HG03558 (cell line): ENCODE results near the gene DPP6.

Experiments used
- ATAC-seq: cut with Tn5 transposase; IDR thresholded peaks from one replicate; pipeline ENCODE4 v1.9.1; 2021; ENCODE audit warnings: moderate number of reproducible peaks; ENCODE audit not compliant: unreplicated experiment; ENCODE audit errors: extremely low read depth

DPP6 gene

DNA sequence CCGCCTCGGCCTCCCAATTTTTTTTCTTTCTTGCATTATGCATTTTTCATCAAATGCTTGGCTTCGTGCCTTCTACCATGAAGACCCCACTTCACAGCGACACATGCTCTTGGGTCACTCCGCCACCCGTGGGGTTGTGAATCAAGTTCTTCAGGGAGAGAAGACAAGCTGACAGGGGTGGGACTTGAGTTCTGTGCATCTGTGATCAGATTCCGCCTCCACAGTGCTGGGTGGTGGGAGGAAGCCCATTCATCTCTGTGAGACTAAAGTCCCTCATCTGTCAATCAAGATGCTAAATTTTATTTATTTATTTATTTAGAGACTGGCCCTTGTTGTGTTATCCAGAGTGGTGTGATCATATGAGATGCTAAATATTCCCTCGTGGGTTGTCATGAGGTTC, 333.0 kb downstream of the DPP6 start:
- ATAC-seq = no peak

DNA sequence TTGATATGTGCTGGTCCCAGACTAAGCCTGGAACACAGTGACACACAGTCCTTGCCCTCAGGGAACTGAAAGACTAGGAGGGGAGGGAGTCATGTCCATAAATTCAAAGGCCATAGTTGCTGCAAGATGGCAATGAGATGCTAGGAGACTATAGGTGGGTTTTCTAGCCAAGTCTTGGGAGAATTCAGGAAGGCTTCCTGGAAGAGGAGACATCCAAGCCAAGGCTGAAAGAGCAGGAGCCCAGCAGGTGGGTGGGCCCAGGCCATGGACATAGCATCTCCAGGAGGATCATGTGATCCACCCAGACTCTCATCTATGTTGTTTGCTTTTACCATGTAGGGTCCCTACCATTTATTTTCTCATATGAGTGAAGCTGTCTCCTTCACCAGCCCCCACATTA, 335.1 kb downstream of the DPP6 start:
- no peak for ATAC-seq

DNA sequence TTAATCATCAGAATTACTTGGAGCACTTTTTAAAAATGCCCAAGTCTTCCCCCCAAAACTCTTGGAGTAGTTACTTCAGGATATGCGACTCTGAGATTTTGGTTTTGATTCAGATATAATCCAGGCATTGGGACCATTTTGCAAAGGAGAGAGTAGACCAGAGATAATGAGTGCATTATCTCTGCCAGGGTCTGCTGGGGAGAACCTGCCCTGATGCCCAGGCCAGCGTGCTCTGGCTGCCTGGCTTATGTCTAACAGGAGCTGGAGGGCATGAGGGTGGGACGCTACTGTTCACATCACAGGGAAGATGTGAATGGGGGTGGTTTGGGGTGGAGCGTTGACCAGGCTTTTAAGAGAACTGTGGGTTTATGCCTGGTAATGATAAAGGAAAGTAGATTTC, 336.2 kb downstream of the DPP6 start:
- no peak for ATAC-seq

DNA sequence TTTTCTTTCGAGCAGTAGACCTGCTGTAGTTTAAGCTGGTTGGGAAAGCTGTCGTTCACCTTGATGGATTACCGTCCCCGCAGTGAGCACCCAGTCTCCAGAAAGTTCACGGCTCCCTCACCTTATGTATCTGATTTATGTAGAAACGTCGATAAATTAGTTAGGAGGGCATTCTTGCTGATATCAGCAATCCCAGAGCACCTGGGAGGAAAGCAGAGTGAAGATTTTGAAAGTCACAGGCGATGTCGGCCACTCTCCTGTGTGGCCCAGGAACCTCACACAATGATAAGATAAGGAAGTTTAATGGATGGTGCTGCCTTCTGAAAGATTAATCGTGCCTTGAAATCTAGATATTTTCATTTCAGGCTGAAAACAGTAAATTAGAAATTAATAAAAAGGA, 336.8 kb downstream of the DPP6 start:
- no peak for ATAC-seq

DNA sequence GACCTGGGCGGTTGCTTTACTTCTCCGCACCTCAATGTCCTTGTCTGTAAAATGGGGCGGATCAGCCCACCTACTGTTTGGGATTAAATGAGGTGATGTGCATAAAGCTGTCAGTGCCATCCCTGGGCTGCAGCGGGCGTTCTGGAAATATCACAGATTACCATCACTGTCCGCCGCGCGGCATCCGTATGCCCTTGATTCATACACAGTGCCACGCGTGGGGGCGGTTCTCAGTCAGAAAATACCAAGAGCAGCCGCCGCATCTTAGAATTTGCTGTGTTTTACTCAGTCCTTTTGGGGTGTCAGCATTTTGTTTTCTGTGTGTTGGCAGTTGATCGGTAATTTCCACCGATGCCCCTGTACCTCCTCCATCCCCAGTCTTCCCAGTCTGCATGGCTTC, 338.8 kb downstream of the DPP6 start:
- no peak for ATAC-seq

DNA sequence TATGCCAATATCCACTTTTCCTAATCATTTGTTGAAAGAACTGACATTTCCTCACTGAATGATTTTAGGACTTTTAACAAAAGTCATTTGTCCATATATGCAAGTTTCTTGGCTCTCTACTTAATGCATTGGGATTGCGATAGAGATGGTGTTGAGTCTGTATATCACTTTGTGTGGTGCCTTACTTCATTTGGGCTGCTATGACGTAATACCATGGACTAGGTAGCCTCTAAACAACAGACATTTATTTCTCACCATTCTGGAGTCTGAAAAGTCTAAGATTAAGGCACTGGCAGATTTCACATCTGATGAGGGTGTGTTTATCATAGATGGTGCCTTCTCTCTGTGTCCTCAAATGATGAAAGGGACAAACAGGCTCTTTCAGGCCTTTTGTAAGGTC, 342.6 kb downstream of the DPP6 start:
- no peak for ATAC-seq

DNA sequence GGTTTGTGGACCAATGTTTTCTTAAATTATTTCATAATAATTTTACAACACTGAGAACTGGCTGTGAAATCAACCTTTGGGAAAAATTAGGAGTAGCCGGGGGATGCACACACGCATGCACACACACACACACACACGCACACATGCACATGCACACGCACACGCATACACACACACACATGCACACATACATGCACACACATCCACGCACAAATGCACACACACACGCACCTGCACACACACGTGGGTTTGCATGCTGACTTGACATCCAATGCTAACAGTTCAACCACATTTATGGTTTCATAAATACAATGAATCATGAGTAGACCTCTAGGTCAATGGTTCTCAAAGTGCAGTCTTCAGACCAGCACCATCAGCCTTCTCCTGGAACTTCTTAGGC, 354.1 kb downstream of the DPP6 start:
- no peak for ATAC-seq

DNA sequence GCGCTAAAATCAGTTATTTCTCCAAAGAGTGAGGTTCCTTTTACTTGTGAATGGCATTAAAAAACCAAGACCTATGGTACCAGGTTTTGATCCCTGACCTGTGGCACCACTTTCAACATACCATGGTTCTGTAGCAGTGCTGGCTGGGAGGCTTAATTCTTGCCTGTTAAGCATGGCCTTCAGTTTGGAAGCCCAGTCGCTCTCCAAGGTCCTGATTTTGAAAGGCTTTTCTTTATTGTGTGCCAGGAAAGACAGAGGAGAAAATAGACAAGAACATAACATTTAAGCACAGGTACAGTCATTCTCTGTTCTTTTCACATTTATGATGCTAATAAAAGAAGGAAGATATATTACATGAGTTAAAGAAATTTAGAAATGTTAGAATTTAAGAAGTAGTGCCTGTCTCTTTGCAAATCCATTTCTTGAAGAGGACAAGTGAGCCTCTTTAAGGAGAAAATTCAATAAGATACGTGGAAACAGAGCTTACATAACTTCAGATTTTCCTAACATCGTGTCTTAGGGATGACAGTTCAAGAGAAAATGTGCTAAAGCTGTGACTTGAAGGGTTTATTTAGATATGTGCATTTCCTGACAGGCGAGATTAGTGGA, 357.6 kb downstream of the DPP6 start:
- ATAC-seq = no peak

DNA sequence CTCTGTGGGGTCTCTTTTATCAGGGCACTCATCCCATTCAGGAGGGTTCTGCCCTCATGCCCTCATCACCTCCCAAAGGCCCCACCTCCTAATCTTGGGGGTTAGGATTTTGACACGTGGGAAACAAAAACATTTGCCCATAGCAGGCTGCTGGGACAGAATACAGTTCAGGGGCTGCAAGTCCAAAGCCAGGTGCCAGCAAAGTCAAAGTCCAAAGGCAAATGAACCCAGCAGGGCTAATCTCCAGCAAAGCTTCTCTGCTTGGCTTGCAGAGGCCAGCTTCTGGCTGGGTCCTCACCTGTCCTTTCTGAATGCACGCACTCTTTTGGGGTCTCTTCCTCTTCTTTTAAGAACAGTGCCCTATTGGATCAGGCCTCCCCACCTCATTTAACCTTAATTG, 359.9 kb downstream of the DPP6 start:
- no peak for ATAC-seq

DNA sequence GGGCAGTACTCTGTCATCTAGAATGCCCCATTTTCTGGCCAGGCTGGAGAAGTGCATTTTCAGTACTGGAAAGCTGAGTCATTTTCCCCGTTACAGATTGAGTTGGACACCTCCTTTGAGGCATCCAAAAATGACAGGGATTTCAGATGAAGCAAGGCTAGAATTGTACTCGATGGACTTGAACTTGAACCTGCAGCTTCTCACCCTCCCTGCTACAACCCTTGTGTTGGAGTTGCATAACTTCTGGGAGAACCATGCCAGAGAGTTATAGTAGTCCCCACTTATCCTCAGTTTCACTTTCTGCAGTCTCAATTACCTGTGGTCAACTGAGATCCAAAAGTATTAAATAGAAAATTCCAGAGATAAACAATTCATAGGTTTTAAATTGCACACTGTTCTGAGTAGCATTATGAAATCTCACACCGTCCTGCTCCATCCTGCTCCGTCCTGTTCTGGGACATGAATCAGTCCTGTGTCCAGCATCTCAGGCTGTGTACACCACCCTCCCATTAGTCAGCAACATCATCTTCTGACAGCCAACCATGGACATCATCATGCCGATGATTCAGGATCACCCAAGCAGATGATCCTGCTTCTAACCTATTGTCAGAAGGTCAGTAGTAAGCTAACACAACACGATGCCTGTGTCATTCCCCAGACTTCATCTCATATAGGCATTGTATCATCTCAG, 363.7 kb downstream of the DPP6 start:
- no peak for ATAC-seq

DNA sequence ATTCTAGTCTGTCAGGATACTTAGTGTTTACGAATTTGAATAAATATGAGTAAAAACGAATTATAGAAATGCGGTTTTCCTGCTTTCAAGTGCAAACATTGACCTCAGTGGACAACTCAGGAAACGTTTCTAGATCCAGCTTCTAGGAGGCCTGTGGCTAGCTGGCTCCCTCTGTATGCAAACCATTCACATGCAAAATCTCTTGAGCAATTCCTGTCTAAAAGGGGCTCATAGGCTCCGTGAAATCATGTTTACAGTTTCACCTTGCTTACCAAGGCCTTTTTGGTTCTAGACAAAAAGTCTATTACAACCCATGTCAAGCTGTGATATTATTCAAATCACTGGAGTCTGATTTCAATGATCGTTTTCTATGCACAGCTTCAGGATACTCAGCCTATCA, 364.5 kb downstream of the DPP6 start:
- no peak for ATAC-seq

DNA sequence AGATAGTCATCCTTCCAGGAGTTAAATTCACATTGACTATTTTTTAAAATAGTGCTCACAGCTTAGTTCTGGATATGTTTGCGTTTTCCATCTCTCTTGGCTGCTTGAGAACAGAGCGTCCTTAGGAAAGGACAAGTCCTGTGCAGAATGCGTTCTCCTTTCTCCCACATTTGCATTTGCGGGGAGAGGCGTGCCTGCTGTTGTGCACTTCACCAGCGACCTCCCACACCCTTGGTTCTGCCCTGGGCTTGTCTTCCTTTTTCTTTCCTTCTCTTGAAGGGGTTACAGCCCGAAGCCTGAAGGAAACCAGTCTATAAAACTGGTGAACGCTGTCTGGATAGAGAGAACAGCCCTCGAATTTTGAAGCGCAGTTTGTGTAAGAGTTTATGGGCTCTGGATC, 367.1 kb downstream of the DPP6 start:
- no peak for ATAC-seq

DNA sequence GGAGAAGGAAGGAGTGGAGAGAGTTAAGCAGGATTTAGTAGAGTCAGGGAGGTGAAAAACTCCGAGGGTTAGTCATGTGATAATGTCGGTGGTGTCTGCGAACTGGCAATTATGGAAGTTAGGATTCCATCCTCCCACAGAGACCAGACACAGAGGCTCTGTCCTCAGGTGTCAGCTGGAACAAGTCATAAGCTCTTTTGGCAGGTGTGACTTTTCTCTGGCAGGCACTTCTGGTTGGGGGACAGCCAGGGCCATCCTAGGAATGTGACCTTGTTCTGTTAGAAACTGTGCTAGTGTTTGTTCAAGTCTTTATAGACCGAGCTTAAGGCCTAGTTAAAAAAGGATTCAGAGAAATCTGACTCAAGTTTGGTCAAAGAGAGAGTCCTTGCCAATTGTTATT, 371.0 kb downstream of the DPP6 start:
- ATAC-seq = no peak

DNA sequence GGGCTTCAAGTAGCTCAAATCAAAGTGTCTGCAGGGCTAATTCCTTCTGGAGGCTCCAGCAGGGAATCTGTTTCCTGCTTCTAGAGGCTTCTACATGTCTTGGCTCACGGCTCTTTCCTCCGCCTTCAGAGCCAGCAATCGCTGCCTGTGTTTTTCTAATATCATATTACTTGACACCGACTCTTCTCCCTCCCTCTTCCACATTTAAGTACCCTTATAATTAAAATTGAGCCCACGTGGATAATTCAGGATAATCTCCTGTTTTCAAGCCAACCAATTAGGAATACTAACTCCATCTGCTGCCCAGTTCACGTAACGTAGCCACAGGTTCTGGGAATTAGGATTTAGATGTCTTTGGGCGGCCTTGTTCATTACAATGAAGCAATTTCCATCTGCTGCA, 372.2 kb downstream of the DPP6 start:
- ATAC-seq = no peak

DNA sequence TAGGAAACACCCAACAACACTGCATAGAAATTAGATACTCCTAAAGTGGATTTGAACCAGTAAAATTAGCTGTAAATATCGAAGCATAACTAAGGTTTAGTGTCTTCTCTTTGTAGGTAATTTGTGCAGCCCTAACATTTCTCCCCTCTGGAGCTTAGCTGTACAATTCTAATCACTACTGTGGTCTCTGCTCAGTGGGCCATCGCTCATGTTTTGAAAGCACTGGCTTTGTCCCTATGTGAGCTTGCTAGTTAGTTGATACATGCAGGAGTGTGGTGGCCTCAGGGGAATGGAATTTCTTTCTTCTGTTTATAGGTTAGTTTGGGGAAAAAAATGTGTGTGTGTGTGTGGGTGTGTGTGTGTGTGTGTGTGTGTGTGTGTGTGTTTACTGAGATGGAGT, 373.1 kb downstream of the DPP6 start:
- ATAC-seq = no peak

DNA sequence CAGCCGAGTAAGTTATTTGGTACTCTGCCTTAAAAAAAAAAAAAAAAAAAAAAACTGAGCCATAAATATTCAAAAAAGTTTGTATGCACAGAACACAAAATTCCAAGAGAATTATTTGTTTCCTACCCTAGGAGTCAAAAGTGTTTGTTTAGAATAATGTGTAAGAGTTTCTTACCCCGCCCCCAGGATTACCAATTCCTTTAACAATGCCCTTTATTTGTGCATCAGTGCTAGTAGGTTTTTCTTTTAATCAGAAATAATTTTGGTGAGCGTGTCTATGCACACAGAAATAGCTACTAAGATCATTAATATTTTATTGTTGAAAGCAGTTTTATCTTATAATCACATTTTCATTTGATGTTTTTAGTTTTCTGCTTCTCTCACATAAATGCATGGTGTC, 374.6 kb downstream of the DPP6 start:
- no peak for ATAC-seq

DNA sequence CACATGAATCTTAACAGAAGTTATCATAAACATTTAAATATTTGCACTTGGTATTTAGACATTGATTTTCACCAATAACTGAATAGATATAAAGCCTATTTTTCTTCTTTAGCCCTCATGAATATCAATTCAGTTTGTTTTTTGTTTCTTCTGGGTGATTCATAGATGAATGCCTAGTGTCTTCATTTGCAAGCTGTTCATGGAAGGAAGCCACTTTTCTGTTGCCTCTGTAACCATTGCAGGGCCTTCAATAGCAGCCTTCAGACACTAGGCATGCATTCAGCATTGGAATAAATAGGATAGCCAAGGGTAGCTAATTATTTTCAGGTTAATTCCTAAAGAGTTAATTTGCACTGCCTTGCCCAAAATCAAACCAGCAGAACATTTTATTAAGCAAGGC, 375.3 kb downstream of the DPP6 start:
- no peak for ATAC-seq

DNA sequence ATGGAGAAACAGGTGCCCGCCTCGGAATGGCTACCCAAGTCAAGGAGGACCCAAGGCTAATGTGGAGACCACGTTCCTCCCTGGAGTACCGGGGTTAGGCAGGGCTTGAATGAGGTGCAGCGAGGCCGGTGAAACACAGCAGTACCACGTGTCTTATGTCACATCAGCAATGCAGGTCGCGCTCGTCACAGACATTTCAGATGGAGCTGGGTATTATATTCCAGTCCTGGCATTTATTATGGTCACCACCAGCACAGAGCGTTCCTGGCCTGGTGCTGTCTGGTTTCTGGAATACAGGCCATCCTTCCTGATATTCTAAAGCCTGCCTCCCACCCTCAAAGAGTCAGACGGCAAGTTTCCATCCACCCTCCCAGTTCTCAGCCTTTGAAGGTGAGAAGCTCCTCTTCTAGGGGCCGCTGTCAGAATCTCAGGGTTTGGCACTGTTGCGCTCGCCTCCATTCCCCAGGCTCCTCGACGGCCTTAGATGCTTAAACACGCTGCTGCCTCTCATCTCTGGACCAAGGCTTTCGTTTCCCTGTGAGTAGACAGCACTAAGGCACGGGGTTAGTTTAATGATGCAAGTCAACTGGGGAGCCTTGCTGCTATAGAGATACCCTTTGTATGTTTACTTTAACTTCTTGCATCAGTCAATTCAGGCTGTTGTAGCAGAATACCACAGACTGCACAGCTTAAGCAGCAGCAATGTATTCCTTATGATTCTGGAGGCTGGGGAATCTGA, 377.6 kb downstream of the DPP6 start:
- no peak for ATAC-seq

DNA sequence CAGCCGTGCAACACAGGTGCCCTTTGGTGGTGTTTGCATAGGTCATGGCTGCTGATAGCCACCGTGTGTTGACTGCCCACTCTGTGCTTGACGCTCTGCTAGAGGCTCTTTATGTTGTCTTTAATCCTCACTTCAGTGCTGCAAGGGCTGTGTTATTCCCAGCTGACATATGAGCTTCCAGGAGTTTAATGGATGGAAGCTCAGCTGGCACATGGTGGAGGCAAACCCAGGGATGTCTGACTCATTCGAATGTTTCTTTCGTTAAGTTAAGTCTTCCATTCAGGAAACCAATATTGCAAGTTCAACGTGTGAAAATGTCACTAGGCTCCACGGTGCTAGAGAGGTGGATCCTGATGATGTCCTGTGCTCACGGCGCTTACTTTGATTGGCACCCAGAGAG, 378.4 kb downstream of the DPP6 start:
- no peak for ATAC-seq

DNA sequence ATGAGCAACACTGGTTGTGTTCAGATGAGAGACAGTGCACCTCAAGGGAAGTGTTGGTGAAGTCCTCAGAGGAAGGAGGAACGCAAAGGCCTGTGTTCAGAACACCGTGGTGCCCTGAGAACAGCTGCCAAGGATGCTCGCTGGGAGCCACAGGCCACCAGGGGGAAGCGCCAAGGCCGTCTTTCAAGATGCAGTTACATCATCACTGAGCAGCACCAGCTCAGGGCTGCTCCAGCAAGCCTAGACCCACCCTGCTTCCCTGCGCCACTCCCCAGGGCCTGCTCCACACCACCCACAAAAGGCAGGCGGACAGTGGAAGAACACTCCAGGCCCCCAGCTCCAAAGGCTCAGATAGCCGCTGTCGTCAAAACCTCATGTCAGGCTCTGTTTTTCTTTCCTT, 378.8 kb downstream of the DPP6 start:
- no peak for ATAC-seq

DNA sequence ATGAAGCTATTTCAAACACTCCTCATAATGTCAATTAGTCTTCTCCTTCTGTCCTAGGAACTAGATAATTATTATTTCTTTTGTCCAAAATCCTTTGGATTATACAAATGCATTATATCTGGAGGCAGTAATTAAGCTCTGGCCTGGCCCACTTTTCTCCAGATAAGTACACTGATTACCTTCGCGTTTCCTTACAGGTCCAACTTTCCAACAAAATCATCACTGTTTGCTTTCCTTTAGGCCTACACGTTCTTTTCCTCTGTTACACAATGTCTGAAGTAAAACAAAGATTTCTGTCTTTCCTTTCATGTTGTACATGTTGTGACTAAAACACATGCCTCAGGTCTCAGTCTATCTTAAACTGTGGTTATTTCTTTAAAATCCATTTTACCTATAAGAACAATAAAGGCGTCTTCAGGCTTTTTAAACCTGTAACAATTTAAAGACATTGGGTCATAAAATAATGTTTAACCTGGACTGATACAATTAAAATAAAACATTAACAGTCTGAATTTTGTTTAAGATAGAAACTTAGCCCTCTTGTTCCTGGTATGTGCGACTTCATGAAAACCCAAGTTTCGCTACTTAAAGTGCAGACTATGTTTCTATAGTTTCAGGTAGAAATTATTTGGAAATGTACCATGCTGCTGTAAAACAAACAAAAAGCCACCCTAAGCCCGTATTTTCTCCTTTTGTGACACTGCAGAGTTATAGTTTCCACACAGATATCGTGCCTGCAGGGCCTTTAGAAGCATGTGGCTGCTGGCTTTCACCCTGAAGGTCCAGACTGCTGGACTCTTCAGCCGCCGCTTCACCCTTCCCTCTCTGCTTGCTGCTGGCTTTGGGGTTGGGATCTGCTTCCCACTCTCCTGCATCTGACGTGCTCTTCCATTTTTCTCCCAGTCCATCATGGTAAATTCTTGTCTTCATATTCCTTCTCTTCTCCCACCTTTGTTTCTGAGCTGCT, 381.7 kb downstream of the DPP6 start:
- ATAC-seq = no peak
